NB4 (cell line): ENCODE measurements around the gene ALG1.

ENCODE experiments used
- POLR2A ChIP-seq: IDR thresholded peaks from 2 replicates; pipeline ENCODE4 v1.6.1; 2011; ENCODE audit warnings: mild to moderate bottlenecking; ENCODE audit not compliant: insufficient read length; ENCODE audit errors: extremely low read depth
- TF ChIP-seq, protein P1 (sequence below): IDR thresholded peaks from one replicate; pipeline ENCODE4 v1.5.1; 2012; ENCODE audit warnings: low read depth, low read length

DNA sequence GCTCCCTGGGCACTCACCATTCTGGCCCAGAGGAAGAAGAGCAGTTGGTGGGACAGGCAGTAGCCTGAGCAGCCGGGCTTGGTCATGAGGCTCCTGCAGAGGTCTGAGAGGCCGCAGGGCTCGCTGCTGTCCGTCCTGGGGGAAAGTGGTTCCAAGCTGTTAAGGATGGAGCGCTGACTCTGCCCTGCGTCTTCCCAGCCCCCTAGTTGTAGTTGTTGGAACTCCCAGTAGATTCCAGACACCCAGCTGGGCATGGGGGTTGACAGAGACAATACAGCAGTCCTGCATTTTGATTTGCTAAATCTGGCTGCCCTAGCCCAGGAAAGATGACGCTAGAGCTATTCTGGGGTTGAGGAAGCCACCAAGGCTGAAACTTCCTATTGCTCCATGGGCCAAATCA is 13.2 kb upstream of the ALG1 start:
- TF ChIP-seq, protein P1, sequence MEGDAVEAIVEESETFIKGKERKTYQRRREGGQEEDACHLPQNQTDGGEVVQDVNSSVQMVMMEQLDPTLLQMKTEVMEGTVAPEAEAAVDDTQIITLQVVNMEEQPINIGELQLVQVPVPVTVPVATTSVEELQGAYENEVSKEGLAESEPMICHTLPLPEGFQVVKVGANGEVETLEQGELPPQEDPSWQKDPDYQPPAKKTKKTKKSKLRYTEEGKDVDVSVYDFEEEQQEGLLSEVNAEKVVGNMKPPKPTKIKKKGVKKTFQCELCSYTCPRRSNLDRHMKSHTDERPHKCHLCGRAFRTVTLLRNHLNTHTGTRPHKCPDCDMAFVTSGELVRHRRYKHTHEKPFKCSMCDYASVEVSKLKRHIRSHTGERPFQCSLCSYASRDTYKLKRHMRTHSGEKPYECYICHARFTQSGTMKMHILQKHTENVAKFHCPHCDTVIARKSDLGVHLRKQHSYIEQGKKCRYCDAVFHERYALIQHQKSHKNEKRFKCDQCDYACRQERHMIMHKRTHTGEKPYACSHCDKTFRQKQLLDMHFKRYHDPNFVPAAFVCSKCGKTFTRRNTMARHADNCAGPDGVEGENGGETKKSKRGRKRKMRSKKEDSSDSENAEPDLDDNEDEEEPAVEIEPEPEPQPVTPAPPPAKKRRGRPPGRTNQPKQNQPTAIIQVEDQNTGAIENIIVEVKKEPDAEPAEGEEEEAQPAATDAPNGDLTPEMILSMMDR: peak; percentile 1
- no peak for TF ChIP-seq POLR2A
